Heart left ventricle (tissue), 13 donors: Measurements from ENCODE around the gene KIFC1.

Source experiments
- POLR2A ChIP-seq, 2 donors: fragments of 450-650 bp; IDR thresholded peaks; one replicate each; pipeline ENCODE4 v1.6.1; 2017; ENCODE audit warnings: antibody characterized with exemption in 2 of 2, mild to moderate bottlenecking in 2 of 2, moderate library complexity in 2 of 2
- TF ChIP-seq, protein P1 (sequence below), 12 donors: fragments of 200-600 bp; sonication (generic) in 4 of 12; IDR thresholded peaks; one replicate each; pipeline versions ENCODE4 v1.5.0 to v1.8.0; 2018 to 2022; ENCODE audit warnings: antibody characterized with exemption in 12 of 12, mild to moderate bottlenecking in 5 of 12
- donor health status: ischemic (EF 13 %, LVEDD 7.1; RV severe dilation, severe dysfunction).
- donor health status: DM: no; HTN: yes; CAD: no.
- donor health status: DM: no; HTN: no; CAD: no.
- donor health status: ischemic (EF 25% LVEDD 6.9; RV normal size, moderate dysfunction).
- donor health status: ischemic (EF 25% LVEDD 5.7; RV mildly dilated, moderate dysfunction).
- donor health status: ischemic (EF 35%, LVEDD 5.7; RV mildly dilated, moderate dysfunction).
- donor health status: nonischemic (EF 11% LVEDD 7.7; RV severe dilation, severe dysfunction).
- donor health status: DM: yes; HTN: yes; CAD: no.
- donor health status: PGD.
- donor health status: ischemic (EF 29% LVEDD 5.4; RV normal size, mild dysfunction).
- donor health status: nonischemic (EF 23%, LVEDD 6.1; RV moderate dilation, normal function).

DNA sequence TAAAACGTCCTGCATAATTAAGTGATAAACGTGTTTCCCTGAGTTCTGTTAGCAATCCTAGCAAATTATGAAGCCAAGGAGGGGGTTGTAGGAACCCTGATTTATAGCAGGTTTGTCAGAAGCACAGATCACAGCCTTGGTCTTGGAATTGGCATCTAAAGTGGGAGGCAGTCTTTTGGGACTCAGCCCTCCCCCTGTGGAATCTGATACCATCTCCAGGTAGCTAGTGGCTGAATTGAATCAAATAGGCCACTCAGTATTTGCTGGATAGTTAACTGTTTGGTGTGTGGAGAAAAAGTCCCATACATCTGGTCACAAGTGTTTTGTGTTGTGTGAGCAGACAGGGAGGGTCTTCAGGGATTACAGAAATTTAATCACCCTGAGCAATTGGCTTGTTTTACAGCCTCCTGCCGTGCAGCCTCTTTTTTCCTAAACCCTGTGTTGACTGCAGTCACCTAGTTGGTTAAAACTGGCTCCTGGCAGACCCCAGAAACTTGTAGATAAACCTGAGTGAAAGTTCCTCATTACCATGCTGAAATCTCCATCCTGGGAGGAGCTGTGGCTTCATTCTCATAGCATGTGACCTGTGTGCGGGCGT lies 19.0 kb upstream of the KIFC1 start:
- TF ChIP-seq, protein P1, sequence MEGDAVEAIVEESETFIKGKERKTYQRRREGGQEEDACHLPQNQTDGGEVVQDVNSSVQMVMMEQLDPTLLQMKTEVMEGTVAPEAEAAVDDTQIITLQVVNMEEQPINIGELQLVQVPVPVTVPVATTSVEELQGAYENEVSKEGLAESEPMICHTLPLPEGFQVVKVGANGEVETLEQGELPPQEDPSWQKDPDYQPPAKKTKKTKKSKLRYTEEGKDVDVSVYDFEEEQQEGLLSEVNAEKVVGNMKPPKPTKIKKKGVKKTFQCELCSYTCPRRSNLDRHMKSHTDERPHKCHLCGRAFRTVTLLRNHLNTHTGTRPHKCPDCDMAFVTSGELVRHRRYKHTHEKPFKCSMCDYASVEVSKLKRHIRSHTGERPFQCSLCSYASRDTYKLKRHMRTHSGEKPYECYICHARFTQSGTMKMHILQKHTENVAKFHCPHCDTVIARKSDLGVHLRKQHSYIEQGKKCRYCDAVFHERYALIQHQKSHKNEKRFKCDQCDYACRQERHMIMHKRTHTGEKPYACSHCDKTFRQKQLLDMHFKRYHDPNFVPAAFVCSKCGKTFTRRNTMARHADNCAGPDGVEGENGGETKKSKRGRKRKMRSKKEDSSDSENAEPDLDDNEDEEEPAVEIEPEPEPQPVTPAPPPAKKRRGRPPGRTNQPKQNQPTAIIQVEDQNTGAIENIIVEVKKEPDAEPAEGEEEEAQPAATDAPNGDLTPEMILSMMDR (IDR thresholded peaks at IDR 0.05): no peak
- TF ChIP-seq POLR2A (IDR thresholded peaks at IDR 0.05): no peak
